ENCODE results near the gene CBFB. TPM values are rescaled to one million over a fixed set of nuclear protein-coding genes. Genes with fewer than 3 reads are reported as not detected.

Gene CBFB
- total RNA-seq, 6 donors from 2014 or later, result 31.4 to 73.4 (median 54.1) TPM

DNA sequence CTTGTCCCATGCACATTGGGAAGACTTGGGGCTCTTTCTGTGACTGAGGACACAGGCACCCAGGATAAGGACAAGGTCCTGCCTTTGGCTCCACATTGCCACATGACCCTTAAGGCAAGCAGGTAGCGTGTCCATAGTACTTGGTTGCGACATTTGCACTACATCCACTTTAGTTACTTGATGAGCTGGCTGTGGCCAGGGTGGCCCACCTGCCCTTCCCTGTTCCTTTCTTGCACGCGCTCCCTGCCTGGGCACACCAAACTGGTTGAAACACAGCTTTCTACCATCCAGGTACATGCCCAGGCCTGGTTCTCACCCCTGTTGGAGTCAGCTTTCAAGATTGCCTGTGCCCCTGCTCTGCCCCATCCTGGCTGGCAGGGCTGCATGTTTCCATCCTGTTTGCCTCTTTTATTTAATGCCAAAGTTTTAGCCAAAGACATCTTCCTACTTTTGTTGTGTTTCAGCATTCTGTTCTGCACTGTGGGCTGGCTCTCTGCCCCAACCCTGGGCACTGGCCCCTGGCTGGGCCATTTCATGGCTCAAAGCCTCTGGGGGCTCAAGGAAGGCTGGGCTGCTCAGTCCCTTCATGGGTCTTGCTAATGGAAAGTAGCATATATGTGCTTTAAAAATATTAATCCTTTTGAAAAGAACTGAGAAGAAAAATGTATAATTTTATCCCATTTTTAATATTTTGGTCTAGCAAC lies 118.6 kb downstream of the CBFB start:
- no peaks in the 10 kb centered on the region for H3K9me3 ChIP-seq
- no peak for TF ChIP-seq EP300 (IDR thresholded peaks at IDR 0.05)
- no peak for TF ChIP-seq POLR2A (IDR thresholded peaks at IDR 0.05)
- H3K4me3 ChIP-seq, result no peak overlapping the region
- peaks cover 8 to 27% (median 13%) of the 10 kb centered on the region in 4 donors for H3K4me1 ChIP-seq
- H3K27ac ChIP-seq, result no peak overlapping the region
- ATAC-seq (ENCODE audit: low FRiP score in 2 of 2) (no peak), DNase-seq (no peak)
- H3K27me3 ChIP-seq, result peaks cover 0 to 4% (median 0%) of the 10 kb centered on the region in 4 donors
- 88 to 95% methylated on average over 4 of the region's 4 CpGs for WGBS, 2 donors
- H3K36me3 ChIP-seq, result peaks cover 30 to 60% (median 58%) of the 10 kb centered on the region in 4 donors

DNA sequence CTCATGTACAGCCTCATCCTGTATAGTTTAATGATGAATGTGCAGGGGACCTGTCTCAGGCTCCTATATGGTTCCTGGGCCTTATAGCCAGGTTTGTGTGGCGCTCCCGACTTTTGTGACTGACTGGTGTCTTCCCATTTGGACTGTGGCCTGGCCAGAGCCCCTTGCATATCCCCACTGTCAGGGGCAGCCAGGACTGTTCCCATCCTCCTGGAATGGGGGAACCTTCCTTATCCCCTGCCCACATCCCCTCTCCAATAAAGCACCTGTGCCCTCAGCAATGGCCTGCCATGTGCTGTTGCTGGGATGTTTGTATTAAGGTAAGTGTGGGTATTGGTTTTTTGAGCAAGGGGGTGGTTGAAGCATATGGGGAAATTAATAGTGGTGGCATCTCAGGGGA lies 119.3 kb downstream of the CBFB start:
- no peak for DNase-seq

DNA sequence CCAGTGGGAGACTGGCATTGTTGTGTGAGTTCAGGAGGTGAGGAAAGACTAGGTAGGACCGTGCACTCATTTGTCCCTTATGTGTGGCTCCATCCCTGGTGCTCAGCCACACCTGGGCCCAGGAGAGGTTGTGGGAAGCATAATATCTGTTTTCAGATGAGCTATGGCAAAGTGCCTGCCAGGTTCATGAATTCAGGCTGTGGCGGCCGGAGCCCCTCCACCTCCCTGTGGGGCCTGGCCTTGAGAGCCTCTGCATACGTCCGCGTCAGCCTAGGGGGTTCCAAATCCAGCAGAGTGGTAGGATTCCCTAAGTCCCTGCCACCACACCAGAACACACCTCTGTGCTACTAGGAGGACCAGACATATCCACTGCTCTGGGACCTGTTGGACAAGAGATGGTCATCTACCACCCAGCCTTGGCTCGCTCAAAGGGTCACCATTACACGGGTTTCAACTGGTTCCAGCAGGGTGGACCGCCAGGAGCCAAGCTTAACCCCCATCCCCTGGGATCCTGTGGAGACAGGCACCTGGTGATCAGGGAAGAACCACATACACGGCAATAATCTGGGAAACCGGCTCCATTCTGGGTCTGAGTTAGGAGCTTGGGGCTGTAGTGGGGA lies 119.8 kb downstream of the CBFB start:
- ATAC-seq (ENCODE audit: low FRiP score in 2 of 2) (no peak), DNase-seq (no peak)
- H3K36me3 ChIP-seq, result peaks cover 27 to 48% (median 46%) of the 10 kb centered on the region in 4 donors
- H3K27me3 ChIP-seq, result peaks cover 0 to 4% (median 0%) of the 10 kb centered on the region in 4 donors
- no peak overlapping the region for H3K27ac ChIP-seq
- TF ChIP-seq, protein P1, sequence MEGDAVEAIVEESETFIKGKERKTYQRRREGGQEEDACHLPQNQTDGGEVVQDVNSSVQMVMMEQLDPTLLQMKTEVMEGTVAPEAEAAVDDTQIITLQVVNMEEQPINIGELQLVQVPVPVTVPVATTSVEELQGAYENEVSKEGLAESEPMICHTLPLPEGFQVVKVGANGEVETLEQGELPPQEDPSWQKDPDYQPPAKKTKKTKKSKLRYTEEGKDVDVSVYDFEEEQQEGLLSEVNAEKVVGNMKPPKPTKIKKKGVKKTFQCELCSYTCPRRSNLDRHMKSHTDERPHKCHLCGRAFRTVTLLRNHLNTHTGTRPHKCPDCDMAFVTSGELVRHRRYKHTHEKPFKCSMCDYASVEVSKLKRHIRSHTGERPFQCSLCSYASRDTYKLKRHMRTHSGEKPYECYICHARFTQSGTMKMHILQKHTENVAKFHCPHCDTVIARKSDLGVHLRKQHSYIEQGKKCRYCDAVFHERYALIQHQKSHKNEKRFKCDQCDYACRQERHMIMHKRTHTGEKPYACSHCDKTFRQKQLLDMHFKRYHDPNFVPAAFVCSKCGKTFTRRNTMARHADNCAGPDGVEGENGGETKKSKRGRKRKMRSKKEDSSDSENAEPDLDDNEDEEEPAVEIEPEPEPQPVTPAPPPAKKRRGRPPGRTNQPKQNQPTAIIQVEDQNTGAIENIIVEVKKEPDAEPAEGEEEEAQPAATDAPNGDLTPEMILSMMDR (IDR thresholded peaks at IDR 0.05), result no peak
- H3K4me1 ChIP-seq, result peaks cover 8 to 27% (median 13%) of the 10 kb centered on the region in 4 donors
- H3K9me3 ChIP-seq, result no peaks in the 10 kb centered on the region
- no peak overlapping the region for H3K4me3 ChIP-seq
- WGBS, 2 donors, result 93 to 94% methylated on average over 6 to 11 of the region's 11 CpGs

More for the DNA sequence above, 119.3 kb downstream of the CBFB start:
- TF ChIP-seq EP300 (IDR thresholded peaks at IDR 0.05), result no peak
- TF ChIP-seq POLR2A (IDR thresholded peaks at IDR 0.05), result no peak
- Histone ChIP-seq H3K4me1 (peaks cover 8 to 27% (median 13%) of the 10 kb centered on the region in 4 donors), H3K36me3 (peaks cover 30 to 54% (median 52%) of the 10 kb centered on the region in 4 donors), H3K4me3 (no peak overlapping the region), H3K9me3 (no peaks in the 10 kb centered on the region), H3K27ac (no peak overlapping the region), H3K27me3 (peaks cover 0 to 4% (median 0%) of the 10 kb centered on the region in 4 donors)
- WGBS, 2 donors, result 90 to 92% methylated on average over 2 of the region's 2 CpGs
- ATAC-seq (ENCODE audit: low FRiP score in 2 of 2), result no peak

DNA sequence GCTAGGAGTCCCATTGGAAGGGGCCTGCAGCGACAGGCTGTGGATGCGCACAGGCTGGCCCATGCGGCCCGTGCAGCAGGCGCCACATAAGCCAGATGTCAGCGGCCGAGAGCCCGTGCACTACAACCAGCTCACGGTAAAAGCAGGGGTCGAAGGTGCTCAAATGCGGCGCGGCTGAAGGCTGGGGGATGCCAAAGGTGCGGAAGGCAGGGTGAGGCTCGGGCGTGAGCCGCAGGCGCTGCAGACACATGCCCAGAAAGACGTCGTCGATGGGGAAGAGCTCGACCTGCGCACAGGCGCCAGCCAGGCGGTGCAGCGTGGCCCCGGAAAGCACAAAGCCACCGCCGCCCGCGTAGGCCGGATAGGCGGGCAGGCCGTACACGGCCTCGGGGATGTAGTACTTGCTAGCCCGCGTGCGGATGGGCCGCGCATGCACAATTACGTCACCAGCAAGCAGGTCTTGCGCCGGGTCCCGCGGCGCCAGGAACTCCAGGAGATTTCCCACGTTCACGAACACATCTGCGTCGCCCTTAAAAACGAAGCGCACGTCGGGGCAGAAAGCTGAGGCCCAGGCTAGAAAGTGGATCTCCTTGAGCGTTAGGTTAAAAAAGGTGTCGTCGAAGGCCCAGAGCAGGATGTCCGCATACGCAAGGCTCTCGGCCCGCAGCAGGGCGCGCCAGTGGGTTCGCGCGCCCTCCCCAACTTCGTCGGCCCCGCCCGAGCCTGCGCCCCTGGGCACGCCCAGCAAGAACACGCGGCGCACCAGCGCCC lies 120.5 kb downstream of the CBFB start:
- no peaks in the 10 kb centered on the region for H3K9me3 ChIP-seq
- H3K27me3 ChIP-seq, result peaks cover 0 to 4% (median 0%) of the 10 kb centered on the region in 4 donors
- H3K36me3 ChIP-seq, result peaks cover 21 to 41% (median 39%) of the 10 kb centered on the region in 4 donors
- DNase-seq (peak in 1 of 2 donors; percentile 85), ATAC-seq (ENCODE audit: low FRiP score in 2 of 2) (no peak)
- H3K4me1 ChIP-seq, result peaks cover 8 to 28% (median 13%) of the 10 kb centered on the region in 4 donors
- TF ChIP-seq POLR2A (IDR thresholded peaks at IDR 0.05), result no peak
- TF ChIP-seq, protein P1 (IDR thresholded peaks at IDR 0.05), result peak in 1 of 6 experiments; percentile 10
- H3K27ac ChIP-seq, result peak overlapping the region in 2 of 4 donors; percentile 77 to 86
- H3K4me3 ChIP-seq, result peak overlapping the region in 2 of 4 donors; percentile 61 to 68
- WGBS, 2 donors, result 73 to 76% methylated on average over 40 to 73 of the region's 77 CpGs

DNA sequence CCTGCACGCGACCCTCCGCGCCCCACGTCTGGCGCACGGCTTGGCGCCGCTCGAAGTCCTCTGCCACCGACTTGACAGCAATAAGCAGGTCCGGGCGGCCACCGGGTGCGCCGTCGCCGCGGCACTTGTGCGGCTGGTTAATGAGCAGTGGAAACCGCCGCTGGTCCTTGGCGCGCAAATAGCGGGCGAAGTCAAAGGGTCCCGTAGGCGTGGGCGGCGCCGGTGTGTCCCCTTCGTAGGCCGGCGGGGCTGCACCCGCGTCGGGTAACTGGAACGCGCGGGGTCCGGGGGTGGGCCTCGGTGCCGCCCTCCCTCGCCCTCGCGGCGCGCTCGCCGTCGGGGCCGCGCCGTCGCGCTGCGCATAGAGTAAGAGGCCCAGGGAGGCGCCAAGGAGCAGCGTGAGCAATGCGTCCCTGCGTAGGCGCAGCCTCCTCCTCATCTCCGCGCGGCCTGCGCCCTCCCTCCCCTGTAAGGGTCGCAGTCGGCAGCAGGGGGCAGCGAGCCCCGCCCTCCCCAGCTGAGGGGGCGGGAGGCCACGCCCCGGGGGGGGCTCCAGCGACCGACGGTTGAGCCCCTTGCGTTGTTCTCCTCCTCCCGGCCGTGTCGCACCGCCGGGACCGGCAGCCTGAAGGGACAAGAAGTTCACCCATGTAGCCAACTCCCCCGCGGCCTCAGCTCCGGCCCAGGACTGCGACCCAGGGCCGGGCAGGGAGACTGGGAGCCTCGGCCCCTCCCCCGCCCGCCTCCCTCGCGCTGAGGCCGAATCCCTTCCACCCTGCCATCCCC lies 121.3 kb downstream of the CBFB start:
- H3K4me3 ChIP-seq, result peak overlapping the region; percentile 61 to 68 (median 62)
- peaks cover 0 to 4% (median 0%) of the 10 kb centered on the region in 4 donors for H3K27me3 ChIP-seq
- H3K27ac ChIP-seq, result peak overlapping the region; percentile 65 to 86 (median 80)
- ATAC-seq (ENCODE audit: low FRiP score in 2 of 2), result peak; percentile 49 to 85
- TF ChIP-seq, protein P1 (IDR thresholded peaks at IDR 0.05), result peak in 2 of 6 experiments; percentile 8 to 22
- no peak for TF ChIP-seq EP300 (IDR thresholded peaks at IDR 0.05)
- TF ChIP-seq POLR2AphosphoS5 (IDR thresholded peaks at IDR 0.05), result no peak
- TF ChIP-seq POLR2A (IDR thresholded peaks at IDR 0.05), result no peak
- peaks cover 16 to 34% (median 32%) of the 10 kb centered on the region in 4 donors for H3K36me3 ChIP-seq
- no peaks in the 10 kb centered on the region for H3K9me3 ChIP-seq
- peak in 1 of 2 donors; percentile 90 for DNase-seq
- peaks cover 16 to 35% (median 21%) of the 10 kb centered on the region in 4 donors for H3K4me1 ChIP-seq
- 37% methylated on average over 15 of the region's 94 CpGs; no CpG with 5 or more reads in 1 of the 2 donors for WGBS, 2 donors
